AG09319 (cell line): ENCODE results near the gene CFAP157.

Experiments used
- DNase-seq: peaks from one replicate; pipeline ENCODE4 v3.0.0-alpha.2; 2010; ENCODE audit warnings: low read depth; ENCODE audit errors: extremely low read depth
- CTCF ChIP-seq: IDR thresholded peaks from 2 replicates; pipeline ENCODE4 v1.5.1; 2011; ENCODE audit warnings: low read depth, mild to moderate bottlenecking, inconsistent platforms, low read length, moderate library complexity

CFAP157 gene

GRCh38 chr9:127722055-127722745, 15.4 kb downstream of the CFAP157 start:
- DNase-seq, result no peak
- no peak for TF ChIP-seq CTCF

DNA sequence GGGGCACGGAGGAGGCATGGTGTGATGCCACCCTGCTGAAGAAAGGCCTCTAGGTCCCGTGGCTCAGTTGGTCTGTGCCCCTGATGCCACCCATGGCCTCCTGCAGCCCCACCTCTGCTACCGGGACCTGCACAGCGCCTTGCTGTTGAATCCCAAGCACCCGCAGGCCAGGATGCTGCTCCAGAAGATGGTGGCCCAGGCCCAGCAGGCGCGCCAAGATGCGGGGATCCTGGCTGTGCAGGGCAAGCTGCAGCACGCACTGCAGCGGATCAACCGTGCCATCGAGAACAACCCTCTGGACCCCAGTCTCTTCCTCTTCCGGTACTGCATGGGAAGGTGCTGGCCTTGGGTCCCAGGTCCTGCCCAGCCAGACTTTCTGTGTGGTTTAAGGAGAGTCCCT, 16.2 kb downstream of the CFAP157 start:
- TF ChIP-seq CTCF, result no peak

GRCh38 chr9:127723444-127723843, 16.7 kb downstream of the CFAP157 start:
- peak; percentile 20 for TF ChIP-seq CTCF
- peak; percentile 57 for DNase-seq

More for the DNA sequence above, 16.2 kb downstream of the CFAP157 start:
- DNase-seq, result no peak

- DNase-seq, result no peak
- TF ChIP-seq CTCF, result no peak
These were observed 17.2 kb downstream of the CFAP157 start for GRCh38 chr9:127724012-127724411.

- no peak for DNase-seq
- TF ChIP-seq CTCF, result no peak
These were observed 20.1 kb downstream of the CFAP157 start for GRCh38 chr9:127726871-127727270.

- TF ChIP-seq CTCF, result no peak
- DNase-seq, result no peak
These were observed 22.0 kb downstream of the CFAP157 start for GRCh38 chr9:127728808-127729207.

GRCh38 chr9:127729522-127730256, 22.9 kb downstream of the CFAP157 start:
- no peak for TF ChIP-seq CTCF
- no peak for DNase-seq
